ENCODE data around the gene EPHA10.

GRCh38 chr1:37795340-37796125, 30.6 kb upstream of the EPHA10 start:
- TF ChIP-seq CTCF (IDR thresholded peaks at IDR 0.05) (no peak), EP300 (IDR thresholded peaks at IDR 0.05; ENCODE audit: low read depth) (no peak)
